IMR-90 (cell line): ENCODE results near the gene TPPP. TPM values are rescaled to one million over a fixed set of nuclear protein-coding genes. Genes with fewer than 3 reads are reported as not detected.

Experiments used
- ATAC-seq: fragments of 200-7000 bp; cut with Tn5 transposase; 2 replicates; pipeline ENCODE4 v1.9.1; 2020; ENCODE audit warnings: low read depth, mild to moderate bottlenecking, moderate library complexity
- BruUV-seq: library from RNA; stranded (reverse); fragments of 400-500 nt; replicated peaks from 2 replicates; lab custom pipeline; 2021; lab: Mats Ljungman, UMichigan
- CTCF ChIA-PET: fragments of 300-600 bp; formaldehyde crosslinking; extraction: SDS; loops from one replicate; lab custom pipeline; 2021; ENCODE audit warnings: antibody characterized with exemption; lab: Yijun Ruan, JAX
- POLR2A ChIA-PET: fragments of 300-600 bp; sonication (Branson Sonifier 250); formaldehyde crosslinking; loops from one replicate; lab custom pipeline; 2022; ENCODE audit warnings: antibody characterized with exemption; ENCODE audit not compliant: unreplicated experiment; lab: Charles Lee
- DNase-seq: peaks from one replicate; pipeline ENCODE4 v3.0.0; 2013
- H2AFZ ChIP-seq: replicated peaks from 2 replicates; pipeline ENCODE3; 2013; ENCODE audit warnings: low read length, mild to moderate bottlenecking; ENCODE audit not compliant: poor library complexity
- H2AK5ac ChIP-seq: 2 replicates; pipeline ENCODE4 v1.6.1; 2013; ENCODE audit warnings: low read depth, low read length, inconsistent platforms
- H2AK9ac ChIP-seq: replicated peaks from 2 replicates; pipeline ENCODE3; 2013; ENCODE audit warnings: mild to moderate bottlenecking, low read depth, low read length, moderate library complexity; ENCODE audit not compliant: poor library complexity
- H2BK120ac ChIP-seq: 2 replicates; pipeline ENCODE4 v1.6.1; 2013; ENCODE audit warnings: low read depth, low read length, inconsistent platforms
- H2BK15ac ChIP-seq: 3 replicates; pipeline ENCODE4 v1.6.1; 2013; ENCODE audit warnings: low read depth, low read length, inconsistent platforms
- H2BK20ac ChIP-seq: 2 replicates; pipeline ENCODE4 v1.6.1; 2013; ENCODE audit warnings: low read depth, mild to moderate bottlenecking, inconsistent platforms, low read length, moderate library complexity
- H2BK5ac ChIP-seq: 2 replicates; pipeline ENCODE4 v1.6.1; 2013; ENCODE audit warnings: mild to moderate bottlenecking, low read depth, low read length, inconsistent platforms; ENCODE audit not compliant: poor library complexity, severe bottlenecking
- H3K14ac ChIP-seq: replicated peaks from 2 replicates; pipeline ENCODE4 v1.6.1; 2013; ENCODE audit warnings: low read depth, low read length, inconsistent platforms
- H3K18ac ChIP-seq: 2 replicates; pipeline ENCODE4 v1.6.1; 2013; ENCODE audit warnings: low read depth, low read length, control low read depth
- H3K23ac ChIP-seq: 2 replicates; pipeline ENCODE4 v1.6.1; 2013; ENCODE audit warnings: low read depth, low read length, inconsistent platforms
- H3K27ac ChIP-seq: 2 replicates; pipeline ENCODE4 v1.5.1; 2013; ENCODE audit warnings: mild to moderate bottlenecking, control low read depth, low read length; ENCODE audit not compliant: insufficient read depth
- H3K27me3 ChIP-seq: 2 replicates; pipeline ENCODE4 v1.6.1; 2013; ENCODE audit warnings: low read length; ENCODE audit not compliant: control insufficient read depth, insufficient read depth
- H3K36me3 ChIP-seq: 2 replicates; pipeline ENCODE4 v1.6.1; 2013; ENCODE audit warnings: low read length, mixed read lengths; ENCODE audit not compliant: control insufficient read depth, insufficient read depth
- H3K4ac ChIP-seq: 2 replicates; pipeline ENCODE4 v1.6.1; 2013; ENCODE audit warnings: low read depth, low read length, inconsistent platforms
- H3K4me1 ChIP-seq: 2 replicates; pipeline ENCODE4 v1.6.1; 2013; ENCODE audit warnings: low read length, mixed read lengths; ENCODE audit not compliant: control insufficient read depth, insufficient read depth
- H3K4me2 ChIP-seq: 2 replicates; pipeline ENCODE4 v1.6.1; 2013; ENCODE audit warnings: low read depth, mild to moderate bottlenecking, control low read depth, low read length, moderate library complexity
- H3K4me3 ChIP-seq: 2 replicates; pipeline ENCODE4 v1.5.1; 2013; ENCODE audit warnings: low read depth, mild to moderate bottlenecking, control low read depth, low read length, moderate library complexity; ENCODE audit not compliant: insufficient read depth
- H3K56ac ChIP-seq: 2 replicates; pipeline ENCODE4 v1.6.1; 2013; ENCODE audit warnings: low read length, inconsistent platforms; ENCODE audit not compliant: insufficient read depth; ENCODE audit errors: extremely low read depth
- H3K79me1 ChIP-seq, 2 experiments: 2 replicates each; pipeline ENCODE4 v1.6.1; 2013; ENCODE audit warnings: low read length in 2 of 2, inconsistent platforms in 1 of 2, low read depth in 1 of 2
- H3K9ac ChIP-seq: 2 replicates; pipeline ENCODE4 v1.6.1; 2013; ENCODE audit warnings: low read depth, low read length, control low read depth
- H3K9me1 ChIP-seq: 2 replicates; pipeline ENCODE4 v1.6.1; 2013; ENCODE audit warnings: low read length, inconsistent platforms; ENCODE audit not compliant: insufficient read depth
- H3K9me3 ChIP-seq: 2 replicates; pipeline ENCODE4 v1.6.1; 2013; ENCODE audit warnings: low read length; ENCODE audit not compliant: control insufficient read depth, insufficient read depth
- H4K20me1 ChIP-seq: 2 replicates; pipeline ENCODE4 v1.6.1; 2013; ENCODE audit warnings: low read length, inconsistent platforms; ENCODE audit not compliant: insufficient read depth
- H4K5ac ChIP-seq: 2 replicates; pipeline ENCODE4 v1.6.1; 2013; ENCODE audit warnings: mild to moderate bottlenecking, low read depth, low read length, control low read depth
- H4K8ac ChIP-seq, 2 experiments: 2 replicates each; pipeline ENCODE4 v1.6.1; 2013; ENCODE audit warnings: low read depth in 2 of 2, low read length in 2 of 2, control low read depth in 1 of 2, inconsistent platforms in 1 of 2
- H4K91ac ChIP-seq: 2 replicates; pipeline ENCODE4 v1.6.1; 2013; ENCODE audit warnings: low read depth, low read length, inconsistent platforms; ENCODE audit not compliant: insufficient read depth
- MXI1 ChIP-seq: IDR thresholded peaks from 2 replicates; pipeline ENCODE4 v1.6.1; 2012; ENCODE audit warnings: low read depth, mild to moderate bottlenecking, low read length, moderate library complexity, borderline replicate concordance
- WGBS, 2 experiments: methylation state at CpG; one replicate each; pipeline versions ENCODE4 v1.1.5 to v1.1.7; 2013; ENCODE audit warnings: missing lambda C conversion rate in 2 of 2; ENCODE audit not compliant: insufficient read length in 1 of 2; ENCODE audit errors: extremely low coverage in 2 of 2; 5-methylcytosine and 5-hydroxymethylcytosine counted together
- dilution Hi-C: fragments of 300-500 bp; cut with HindIII; formaldehyde crosslinking; loops from one replicate; pipeline ENCODE4 v1.14.3; 2018; ENCODE audit warnings: low sequenced_read_pairs; ENCODE audit not compliant: unreplicated experiment
- in situ Hi-C: fragments of 300-500 bp; cut with MboI; formaldehyde crosslinking; loops from 3 replicates; pipeline ENCODE4 v1.14.3; 2019; ENCODE audit warnings: low sequenced_read_pairs, inconsistent platforms, mixed read lengths
- intact Hi-C: fragments of 100-400 bp; cut with micrococcal nuclease; formaldehyde crosslinking; loops from 2 replicates; pipeline ENCODE4 v1.10.0; 2022
- polyA plus RNA-seq, 3 experiments: library from polyadenylated mRNA; depleted of rRNA; stranded (reverse); fragments of >200 nt; gene quantifications; 2 replicates each; pipeline ENCODE4 v1.2.3, GENCODE V29; 2012; ENCODE audit warnings: low replicate concordance in 1 of 3
- total RNA-seq: library from RNA; depleted of rRNA; stranded (reverse); fragments of >200 nt; gene quantifications from 2 replicates; pipeline ENCODE4 v1.2.3, GENCODE V29; 2012

The TPPP gene
- total and polyA plus RNA-seq, 2 of the 4 experiments (the other 2 are of a cell fraction), result under 0.01 to 0.07 TPM

DNA sequence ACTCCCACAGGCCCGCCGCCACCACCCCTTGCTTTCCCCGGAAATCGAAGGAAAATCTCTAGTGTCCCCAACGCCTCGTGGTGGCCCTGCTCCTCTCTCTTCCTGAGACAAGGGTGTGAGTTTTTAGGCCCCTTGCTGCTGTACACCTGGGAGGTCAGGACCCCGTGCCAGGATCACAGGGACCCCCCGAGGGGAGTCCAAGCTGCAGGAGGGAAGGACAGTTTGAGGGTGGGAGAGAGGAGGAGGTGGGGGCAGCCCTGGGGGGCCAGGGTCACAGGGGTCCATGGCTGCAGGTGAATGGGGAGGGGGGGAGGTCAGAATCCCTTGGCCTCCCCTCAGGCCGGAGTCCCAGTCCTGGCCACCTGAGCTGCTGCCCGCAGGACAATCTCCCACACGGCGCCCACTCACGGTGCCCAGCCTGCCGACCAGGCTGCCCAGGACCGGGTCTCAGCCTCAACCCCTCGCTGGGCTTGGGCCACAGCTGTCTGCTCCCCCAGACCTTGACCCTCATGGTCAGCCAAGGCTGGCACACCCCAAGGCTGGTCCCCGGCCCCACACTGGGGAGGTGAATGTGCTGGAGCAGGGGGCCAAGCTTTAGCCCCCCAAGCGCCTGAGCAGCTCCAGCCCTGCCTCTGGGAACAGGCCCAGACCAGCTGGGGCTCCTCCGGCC is 19.9 kb downstream of the TPPP start:
- Histone ChIP-seq H2BK5ac (no peak overlapping the region), H3K18ac (no peak overlapping the region), H4K5ac (no peak overlapping the region), H3K4me2 (peak overlapping the region; percentile 80), H4K91ac (no peak overlapping the region), H2BK120ac (no peak overlapping the region), H3K4me1 (no peaks in the 10 kb centered on the region; the same call in 1 of the 2 replicates), H2BK20ac (no peak overlapping the region), H3K4ac (no peak overlapping the region), H3K9me3 (no peaks in the 10 kb centered on the region), H3K56ac (no peak overlapping the region), H3K79me1 (no peaks in the 10 kb centered on the region), H3K27me3 (peaks cover 15% of the 10 kb centered on the region; the same call in 1 of the 2 replicates), H2BK15ac (no peak overlapping the region), H4K20me1 (no peaks in the 10 kb centered on the region), H3K14ac (no peak overlapping the region), H3K9ac (no peak overlapping the region), H3K23ac (no peak overlapping the region), H2AFZ (no peak overlapping the region), H4K8ac (no peak overlapping the region), H2AK9ac (no peak overlapping the region), H3K9me1 (no peaks in the 10 kb centered on the region), H2AK5ac (no peak overlapping the region), H3K27ac (no peak overlapping the region), H3K4me3 (no peak overlapping the region), H3K36me3 (no peaks in the 10 kb centered on the region)
- POLR2A ChIA-PET, result no interaction called here
- CTCF ChIA-PET, result no interaction called here
- DNase-seq (no peak), ATAC-seq (no peak)
- WGBS, 2 experiments, result 73% methylated on average over 5 of the region's 19 CpGs; no CpG with 5 or more reads in 1 of the 2 experiments
- dilution Hi-C loops, result no loop called here
- in situ Hi-C loops, result loop anchor here (5.0 kb wide), 1 partner anchor 229 kb away; no protein-coding TSS in a partner anchor
- BruUV-seq, result no TSS peak
- TF ChIP-seq MXI1, result no peak
- intact Hi-C loops, result no loop called here
